GM12878 (cell line): ENCODE data around the gene ENO2. TPM values are rescaled to one million over a fixed set of nuclear protein-coding genes. Genes with fewer than 3 reads are reported as not detected.

Experiments used
- CEBPZ ChIP-seq: fragments of 150-350 bp; IDR thresholded peaks from 2 replicates; pipeline ENCODE4 v1.6.1; 2016; ENCODE audit warnings: low read depth, low read length
- CHD4 ChIP-seq: fragments of 200-600 bp; sonication (generic); IDR thresholded peaks from 2 replicates; pipeline ENCODE4 v1.6.1; 2016; ENCODE audit warnings: mild to moderate bottlenecking
- EED ChIP-seq: sonication (generic); IDR thresholded peaks from 2 replicates; pipeline ENCODE4 v1.6.1; 2016; ENCODE audit warnings: antibody characterized with exemption, low read depth
- EP300 ChIP-seq, 2 experiments: fragments of 150-350 bp in 1 of 2; IDR thresholded peaks; 2 replicates each; pipeline ENCODE4 v1.6.1; 2011 to 2012; ENCODE audit warnings: low read depth in 2 of 2, low read length in 2 of 2, borderline replicate concordance in 1 of 2, improper control_type of control experiment in 1 of 2, inconsistent platforms in 1 of 2; ENCODE audit not compliant: control insufficient read depth in 1 of 2
- ETV6 ChIP-seq, 2 experiments: fragments of 450-650 bp in 1 of 2; IDR thresholded peaks in 1 of 2; conservative IDR thresholded peaks in 1 of 2; 2 replicates each; pipeline ENCODE4 v1.6.1; 2014; ENCODE audit warnings: antibody characterized with exemption in 1 of 2, borderline replicate concordance in 1 of 2, low read depth in 1 of 2, mild to moderate bottlenecking in 1 of 2, moderate library complexity in 1 of 2
- FOS ChIP-seq: IDR thresholded peaks from 3 replicates; pipeline ENCODE4 v1.6.1; 2011; ENCODE audit warnings: borderline replicate concordance; ENCODE audit not compliant: insufficient read length; ENCODE audit errors: extremely low read depth
- FOXK2 ChIP-seq: fragments of 450-650 bp; IDR thresholded peaks from 2 replicates; pipeline ENCODE4 v1.6.1; 2017; ENCODE audit warnings: mild to moderate bottlenecking, moderate library complexity
- HDAC6 ChIP-seq: fragments of 200-600 bp; sonication (generic); IDR thresholded peaks from one replicate; pipeline ENCODE4 v1.8.0; 2017; ENCODE audit warnings: antibody characterized with exemption; ENCODE audit not compliant: unreplicated experiment
- IKZF1 ChIP-seq: fragments of 450-650 bp; conservative IDR thresholded peaks from 2 replicates; pipeline ENCODE4 v1.6.1; 2017; ENCODE audit warnings: antibody characterized with exemption, mild to moderate bottlenecking
- MAX ChIP-seq: IDR thresholded peaks from 2 replicates; pipeline ENCODE4 v1.6.1; 2012; ENCODE audit warnings: low read depth, low read length, improper control_type of control experiment
- MEF2B ChIP-seq: fragments of 450-650 bp; IDR thresholded peaks from 2 replicates; pipeline ENCODE4 v1.6.1; 2018; ENCODE audit warnings: mild to moderate bottlenecking, moderate library complexity; ENCODE audit not compliant: partially characterized antibody, poor library complexity, severe bottlenecking
- NBN ChIP-seq: fragments of 450-650 bp; IDR thresholded peaks from 2 replicates; pipeline ENCODE4 v1.6.1; 2016
- PAX5 ChIP-seq: IDR thresholded peaks from 2 replicates; pipeline ENCODE4 v1.6.1; 2011; ENCODE audit warnings: low read depth, low read length, borderline replicate concordance
- PKNOX1 ChIP-seq: fragments of 450-650 bp; IDR thresholded peaks from 2 replicates; pipeline ENCODE4 v1.6.1; 2016; ENCODE audit warnings: mild to moderate bottlenecking
- POLR2AphosphoS2 ChIP-seq: IDR thresholded peaks from 2 replicates; pipeline ENCODE4 v1.6.1; 2011; ENCODE audit warnings: low read depth, mild to moderate bottlenecking, low read length, improper control_type of control experiment, moderate library complexity
- POU2F2 ChIP-seq: IDR thresholded peaks from 3 replicates; pipeline ENCODE4 v1.6.1; 2011; ENCODE audit warnings: low read depth, mild to moderate bottlenecking, low read length, borderline replicate concordance
- SRF ChIP-seq, 2 experiments: IDR thresholded peaks; 2 replicates each; pipeline ENCODE4 v1.6.1; 2011; ENCODE audit warnings: low read depth in 2 of 2, low read length in 2 of 2, mild to moderate bottlenecking in 1 of 2, moderate library complexity in 1 of 2
- SUPT20H ChIP-seq: IDR thresholded peaks from 2 replicates; pipeline ENCODE4 v1.6.1; 2011; ENCODE audit warnings: low read depth, mild to moderate bottlenecking, low read length, moderate library complexity, borderline replicate concordance; ENCODE audit not compliant: control insufficient read depth
- TBL1XR1 ChIP-seq: IDR thresholded peaks from 2 replicates; pipeline ENCODE4 v1.6.1; 2012; ENCODE audit warnings: low read depth, low read length, improper control_type of control experiment
- TCF12 ChIP-seq: IDR thresholded peaks from 2 replicates; pipeline ENCODE4 v1.6.1; 2011; ENCODE audit warnings: low read depth, mild to moderate bottlenecking, low read length
- WRNIP1 ChIP-seq: IDR thresholded peaks from 2 replicates; pipeline ENCODE4 v1.6.1; 2011; ENCODE audit warnings: low read depth, low read length, improper control_type of control experiment, borderline replicate concordance
- ZBTB11 ChIP-seq: fragments of 450-650 bp; formaldehyde crosslinking; IDR thresholded peaks from 2 replicates; pipeline ENCODE4 v1.5.0; 2022; ENCODE audit warnings: mild to moderate bottlenecking, missing genetic modification characterization
- ZNF217 ChIP-seq: fragments of 450-650 bp; IDR thresholded peaks from 2 replicates; pipeline ENCODE4 v1.6.1; 2017; ENCODE audit warnings: antibody characterized with exemption, mild to moderate bottlenecking
- ZNF24 ChIP-seq: fragments of 450-650 bp; IDR thresholded peaks from 2 replicates; pipeline ENCODE4 v1.6.1; 2017; ENCODE audit warnings: antibody characterized with exemption, mild to moderate bottlenecking
- polyA plus RNA-seq, 11 experiments: library from polyadenylated mRNA; depleted of rRNA in 4 of 11; unstranded in 6 of 11; stranded (reverse) in 5 of 11; fragments of >200 nt; fragmentation: Nextera tagmentation in 4 of 11; fragmentation: Illumina TruSeq in 1 of 11; extraction: Ambion mirVana in 4 of 11; extraction: Trizol in 1 of 11; gene quantifications; 1 replicate in 1 of 11; 2 replicates in 10 of 11; pipeline versions ENCODE4 v1.2.1 to v1.2.3, GENCODE V29; 2011 to 2016; ENCODE audit warnings: inconsistent platforms in 2 of 11, missing spikeins in 2 of 11, low read depth in 1 of 11
- total RNA-seq, 4 experiments: library from RNA; depleted of rRNA in 3 of 4; stranded (reverse); fragments of >200 nt in 3 of 4; fragmentation: Illumina TruSeq in 1 of 4; extraction: Trizol in 1 of 4; gene quantifications; 2 replicates each; pipeline versions ENCODE4 v1.2.1 to v1.2.3, GENCODE V29; 2013 to 2021

ENO2 gene
- total and polyA plus RNA-seq, 10 of the 15 experiments (the other 5 are each of a cell fraction or from before 2014, with no cell fraction given), result 24.8 to 196 (median 43.1) TPM

- TF ChIP-seq CEBPZ, result no peak
- TF ChIP-seq POLR2AphosphoS2, result 0 out of 2 replicates have a peak, but pooled peaks have one; percentile 12
- TF ChIP-seq CHD4, result no peak
- TF ChIP-seq SRF (IDR thresholded peaks at IDR 0.05; ENCODE audit: low read depth in 2 of 2, low read length in 2 of 2), result no peak
- TF ChIP-seq EP300 (IDR thresholded peaks at IDR 0.05; ENCODE audit: borderline replicate concordance in 1 of 2, control insufficient read depth in 1 of 2, low read depth in 2 of 2, low read length in 2 of 2), result 0 out of 4 replicates have a peak, but pooled peaks of 1 of the 2 experiments have one; percentile 39
- no peak for TF ChIP-seq NBN
- no peak for TF ChIP-seq ZBTB11 (CRISPR knock-in tag)
- no peak for TF ChIP-seq HDAC6
- no peak for TF ChIP-seq EED
- no peak for TF ChIP-seq SUPT20H
- TF ChIP-seq PKNOX1, result peak; percentile 67; the same call in 1 of the 2 replicates
- TF ChIP-seq POU2F2, result peak; percentile 40; the same call in 1 of the 3 replicates
- no peak for TF ChIP-seq WRNIP1
- TF ChIP-seq MAX, result peak; percentile 78
- TF ChIP-seq ZNF24, result no peak
- no peak for TF ChIP-seq ZNF217
- peak; percentile 11; the same call in 1 of the 2 replicates for TF ChIP-seq TBL1XR1
- no peak for TF ChIP-seq MEF2B
- TF ChIP-seq FOXK2, result no peak
- TF ChIP-seq FOS, result no peak
- TF ChIP-seq ETV6 (conservative IDR thresholded peaks at IDR 0.05 in 1 of 2, IDR thresholded peaks at IDR 0.05 in 1 of 2; ENCODE audit: borderline replicate concordance in 1 of 2, low read depth in 1 of 2), result no peak
- no peak for TF ChIP-seq IKZF1
- TF ChIP-seq TCF12, result no peak
- peak; percentile 61; the same call in 1 of the 2 replicates for TF ChIP-seq PAX5
Observed at GRCh38 chr12:6961278-6961694, 46.9 kb downstream of the ENO2 start (continued).
